Activated CD8-positive, alpha-beta T cell treated with anti-CD3 and anti-CD28 coated beads, Interleukin-2, amount 10 ng/mL, durations not matched to agents 7 days and 5 days (primary cell): Measurements from ENCODE around the gene GYPE. TPM values are rescaled to one million over a fixed set of nuclear protein-coding genes. Genes with fewer than 3 reads are reported as not detected.
A peak's percentile ranks its signal among the peaks of the same experiment; 100 is the strongest.
"Not testable (repeated sequence)": the region's sequence is repeated elsewhere in the genome, so short reads cannot be mapped to it uniquely, and the experiment has no call there.

Source experiments
- ATAC-seq: fragments of 150-1000 bp; cut with Tn5 transposase; one replicate; pipeline ENCODE4 v1.10.0; 2021; ENCODE audit warnings: moderate library complexity
- CTCF ChIA-PET: fragments of 350-600 bp; sonication (Branson Sonifier 250); formaldehyde crosslinking; loops from one replicate; lab custom pipeline; 2021; ENCODE audit warnings: antibody characterized with exemption; lab: Charles Lee
- POLR2A ChIA-PET: fragments of 350-600 bp; sonication (Branson Sonifier 250); formaldehyde crosslinking; loops from one replicate; lab custom pipeline; 2021; ENCODE audit warnings: antibody characterized with exemption; lab: Charles Lee
- DNase-seq: peaks from one replicate; pipeline ENCODE4 v3.0.0-alpha.2; 2020
- H3K27ac Mint-ChIP-seq: one replicate; pipeline ENCODE4 v1.8.0; 2021; ENCODE audit warnings: mild to moderate bottlenecking, mixed read lengths
- H3K27me3 Mint-ChIP-seq: one replicate; pipeline ENCODE4 v1.8.0; 2021; ENCODE audit warnings: low read depth, mixed read lengths
- H3K36me3 Mint-ChIP-seq: one replicate; pipeline ENCODE4 v1.8.0; 2021; ENCODE audit warnings: low read depth, mixed read lengths
- H3K4me1 Mint-ChIP-seq: one replicate; pipeline ENCODE4 v1.8.0; 2021; ENCODE audit warnings: low read depth, mixed read lengths
- H3K4me3 Mint-ChIP-seq: one replicate; pipeline ENCODE4 v1.8.0; 2021; ENCODE audit warnings: mild to moderate bottlenecking, mixed read lengths
- H3K9me3 Mint-ChIP-seq: one replicate; pipeline ENCODE4 v1.8.0; 2022; ENCODE audit warnings: mixed read lengths; ENCODE audit not compliant: insufficient read depth
- total RNA-seq, 2 experiments: library from RNA; stranded (reverse); gene quantifications; one replicate each; pipeline ENCODE4 v1.2.3, GENCODE V29; 2021

Gene GYPE
- total RNA-seq, 2 experiments from 2014 or later: 0.18 TPM; not detected in 1

DNA sequence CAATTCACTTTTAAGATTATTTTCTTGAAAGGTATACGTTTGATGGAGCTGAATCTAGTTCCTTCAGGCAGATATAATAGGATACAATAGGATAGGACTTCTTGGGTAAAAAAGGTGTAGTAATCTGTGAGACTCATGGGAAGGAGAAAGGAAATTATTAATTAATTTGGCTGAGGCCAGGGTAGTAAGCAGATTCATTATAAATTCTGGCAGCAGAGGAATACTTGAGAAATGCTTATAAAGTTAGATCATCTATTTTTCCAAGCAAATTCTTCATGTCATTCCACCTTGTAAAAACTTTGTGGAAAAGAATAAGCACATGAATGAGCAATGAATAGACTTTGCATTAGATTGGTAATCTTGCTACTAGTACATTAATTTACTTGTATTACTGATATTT is 46.9 kb downstream of the GYPE start:
- ChIA-PET CTCF (no interaction called here), POLR2A (no interaction called here)
- no peaks in the 10 kb centered on the region for H3K27me3 Mint-ChIP-seq
- no peak for DNase-seq
- H3K4me1 Mint-ChIP-seq: peaks cover 7% of the 10 kb centered on the region
- ATAC-seq: no peak
- H3K36me3 Mint-ChIP-seq: no peaks in the 10 kb centered on the region
- H3K4me3 Mint-ChIP-seq: no peak overlapping the region
- H3K27ac Mint-ChIP-seq: no peak overlapping the region
- no peaks in the 10 kb centered on the region for H3K9me3 Mint-ChIP-seq

DNA sequence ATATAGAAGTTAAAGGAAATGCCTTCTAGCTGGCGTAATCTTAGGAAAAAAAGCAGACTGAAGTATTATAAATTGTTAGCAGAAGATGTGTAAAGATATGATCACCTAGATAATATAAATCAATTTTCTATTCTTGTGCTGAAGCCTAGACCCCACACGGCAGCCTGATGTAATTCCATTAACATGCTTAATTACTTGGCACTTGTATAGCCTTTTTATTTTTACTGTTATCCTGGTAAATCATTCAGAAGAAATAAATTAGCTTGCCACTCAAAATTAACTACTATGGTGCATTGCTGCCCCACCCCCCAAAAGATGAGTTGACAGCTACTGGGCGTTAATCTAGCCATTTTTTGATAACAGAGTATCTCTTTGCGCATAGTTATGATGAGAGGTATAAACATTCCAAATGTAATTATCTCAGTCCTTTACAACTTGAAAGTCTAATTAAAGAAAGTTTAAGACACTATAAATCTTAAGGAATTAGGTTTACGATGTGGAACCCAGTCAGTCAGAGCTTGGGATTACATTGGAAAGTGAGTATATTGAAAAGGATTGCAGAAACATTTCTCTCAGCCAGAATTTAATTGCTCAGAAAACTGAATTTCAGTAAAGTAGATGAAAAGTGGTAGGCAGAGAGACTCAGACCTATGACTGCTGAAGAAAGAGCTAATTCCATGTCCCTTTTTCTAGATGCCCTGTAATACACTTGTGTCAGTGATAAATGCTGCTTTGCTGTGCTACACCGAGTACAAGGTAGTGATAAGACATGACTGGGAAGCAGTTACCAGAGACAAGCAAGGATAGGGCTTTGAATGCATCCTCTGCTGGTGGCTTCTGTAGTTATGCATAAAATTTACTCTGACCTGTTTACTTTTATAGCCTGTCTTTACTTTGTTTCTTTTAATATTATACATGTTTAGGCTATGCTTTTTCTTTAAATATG is 47.7 kb downstream of the GYPE start:
- H3K4me3 Mint-ChIP-seq, H3K4me1 Mint-ChIP-seq, ATAC-seq, CTCF ChIA-PET, DNase-seq, POLR2A ChIA-PET, H3K27ac Mint-ChIP-seq, H3K27me3 Mint-ChIP-seq, H3K9me3 Mint-ChIP-seq, H3K36me3 Mint-ChIP-seq: not testable (repeated sequence)

DNA sequence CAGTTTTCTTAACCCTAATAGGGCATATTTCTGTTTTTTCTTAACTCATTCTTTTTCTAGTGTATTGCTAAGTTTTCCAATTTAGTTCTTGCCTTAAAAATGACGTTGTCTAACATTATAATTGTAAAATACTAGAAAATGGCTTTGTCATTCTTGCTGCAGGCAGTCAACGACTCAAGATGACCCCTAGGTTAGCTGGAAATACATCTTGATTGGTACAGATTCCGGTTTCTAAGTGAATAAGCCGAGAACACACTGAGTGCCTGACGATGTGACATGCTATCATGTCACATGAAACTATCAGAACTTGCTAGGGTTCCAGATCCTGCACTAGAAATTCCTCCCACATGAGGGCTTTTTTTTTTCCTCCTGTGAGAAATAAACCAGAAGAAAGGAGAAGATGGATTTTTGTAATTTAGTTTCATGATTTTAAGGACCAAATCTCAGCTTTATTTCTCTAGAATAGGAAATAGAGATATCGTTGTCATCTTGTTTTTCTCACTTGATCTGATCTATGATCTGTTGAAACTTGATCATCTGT is 49.3 kb downstream of the GYPE start:
- H3K9me3 Mint-ChIP-seq, H3K36me3 Mint-ChIP-seq, ATAC-seq, H3K4me1 Mint-ChIP-seq, DNase-seq, POLR2A ChIA-PET, H3K27ac Mint-ChIP-seq, H3K27me3 Mint-ChIP-seq, CTCF ChIA-PET, H3K4me3 Mint-ChIP-seq: not testable (repeated sequence)

DNA sequence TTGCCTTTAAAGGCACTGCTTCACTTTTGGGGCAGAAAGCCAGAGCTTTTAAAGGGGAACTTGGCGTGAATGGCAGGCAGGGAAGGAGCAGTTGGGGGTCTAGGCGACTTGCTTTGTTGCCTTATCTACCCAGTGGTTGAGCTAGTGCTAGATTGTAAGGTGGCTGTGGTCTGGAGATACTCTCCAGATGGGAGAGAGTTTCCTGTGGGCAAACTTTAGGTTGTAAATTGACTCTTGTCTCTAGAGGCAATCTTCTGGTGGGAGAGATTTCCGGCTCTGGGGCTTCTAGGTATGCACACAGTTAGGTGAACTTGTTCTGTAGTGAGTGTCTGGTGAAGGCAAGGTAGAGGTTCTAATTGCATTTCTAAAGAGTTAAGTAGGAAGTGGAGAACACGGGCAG is 50.7 kb downstream of the GYPE start:
- POLR2A ChIA-PET, H3K36me3 Mint-ChIP-seq, CTCF ChIA-PET, H3K4me3 Mint-ChIP-seq, H3K27me3 Mint-ChIP-seq, H3K9me3 Mint-ChIP-seq, H3K4me1 Mint-ChIP-seq: not testable (repeated sequence)
- DNase-seq: peak; percentile 31
- ATAC-seq: peak; percentile 68
- peak overlapping the region; percentile 31 for H3K27ac Mint-ChIP-seq

DNA sequence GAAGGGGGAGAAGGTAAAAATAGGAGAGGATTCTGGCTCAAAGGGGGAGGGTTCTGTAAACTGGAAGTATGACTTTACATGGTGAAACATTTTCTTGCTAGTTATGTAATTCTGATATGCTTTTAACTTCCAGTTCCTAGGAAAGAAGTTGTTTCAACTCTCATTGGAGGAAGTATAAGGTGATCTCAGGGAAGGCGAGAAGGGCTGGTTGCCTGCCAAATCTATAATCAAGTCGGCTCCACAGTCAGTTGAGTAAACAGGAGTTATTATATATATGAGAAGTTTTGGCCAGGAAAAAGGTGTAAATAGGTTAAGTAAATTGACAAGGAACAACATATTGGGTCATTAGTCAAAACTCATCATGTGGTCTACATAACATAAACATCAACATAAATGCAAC is 56.1 kb downstream of the GYPE start:
- not testable (repeated sequence) for DNase-seq

DNA sequence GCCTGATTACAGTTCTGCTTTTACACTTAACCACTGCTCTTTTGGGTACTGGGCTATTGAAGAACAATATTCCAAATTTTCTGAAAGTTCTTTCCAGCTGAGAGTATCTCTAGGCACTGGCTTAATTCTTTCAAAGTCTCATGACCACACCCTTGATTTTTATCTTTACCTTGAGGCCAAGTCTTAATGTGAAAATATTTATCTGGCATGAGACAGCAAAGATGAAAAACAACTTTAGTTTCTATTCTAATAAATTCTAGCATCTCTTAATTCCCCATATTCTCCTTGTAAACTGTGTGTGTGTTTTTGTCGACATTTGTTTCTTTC is 61.9 kb downstream of the GYPE start:
- CTCF ChIA-PET, H3K27ac Mint-ChIP-seq, DNase-seq, H3K4me3 Mint-ChIP-seq, H3K9me3 Mint-ChIP-seq, H3K27me3 Mint-ChIP-seq, H3K36me3 Mint-ChIP-seq, H3K4me1 Mint-ChIP-seq, ATAC-seq, POLR2A ChIA-PET: not testable (repeated sequence)

More for the DNA sequence above, 56.1 kb downstream of the GYPE start:
- H3K4me1 Mint-ChIP-seq, H3K9me3 Mint-ChIP-seq, H3K27ac Mint-ChIP-seq, H3K27me3 Mint-ChIP-seq, POLR2A ChIA-PET, CTCF ChIA-PET, H3K36me3 Mint-ChIP-seq, ATAC-seq, H3K4me3 Mint-ChIP-seq: not testable (repeated sequence)

DNA sequence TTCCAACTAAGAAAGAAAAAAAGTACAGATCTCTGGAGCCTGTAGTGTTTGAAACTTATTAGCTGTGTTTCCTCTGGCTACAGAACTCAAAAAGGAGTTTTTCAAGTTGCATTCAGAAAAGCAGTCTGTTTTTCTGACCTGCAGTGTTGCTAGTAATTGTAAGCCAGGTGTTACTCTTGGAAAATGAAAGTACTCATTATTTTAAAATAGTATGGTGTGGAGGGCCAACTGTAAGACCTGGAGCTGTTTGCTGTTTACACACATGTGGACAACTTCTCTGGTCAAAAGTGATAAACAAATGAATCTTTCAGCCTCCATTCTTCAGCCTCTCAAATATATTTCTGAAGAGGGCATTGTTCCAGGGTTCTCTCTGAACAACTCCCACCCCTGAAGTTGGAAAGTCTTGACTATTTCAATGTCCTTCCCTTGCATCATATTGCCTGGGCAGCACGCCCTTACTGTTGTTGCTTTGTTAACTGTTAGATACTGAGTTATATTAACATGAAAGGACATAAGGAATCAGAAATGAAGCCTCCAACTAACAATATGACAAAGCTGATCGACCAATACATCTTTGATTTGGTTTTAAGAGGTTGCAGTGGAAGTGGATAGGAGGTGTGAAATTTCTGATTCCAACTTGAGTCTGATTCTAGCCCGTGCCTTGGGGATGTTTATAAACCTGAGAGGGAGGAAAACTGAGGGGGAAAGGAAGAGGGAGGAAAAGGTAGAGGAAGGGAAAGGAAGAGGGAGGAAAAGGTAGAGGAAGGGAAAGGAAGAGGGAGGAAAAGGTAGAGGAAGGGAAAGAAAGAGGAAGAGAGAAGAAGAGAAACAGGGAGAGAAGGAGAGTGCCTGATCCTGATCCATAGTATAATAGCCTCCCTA is 62.5 kb downstream of the GYPE start:
- ATAC-seq, H3K27ac Mint-ChIP-seq, POLR2A ChIA-PET, H3K4me3 Mint-ChIP-seq, H3K9me3 Mint-ChIP-seq, H3K4me1 Mint-ChIP-seq, CTCF ChIA-PET, H3K27me3 Mint-ChIP-seq, H3K36me3 Mint-ChIP-seq, DNase-seq: not testable (repeated sequence)

DNA sequence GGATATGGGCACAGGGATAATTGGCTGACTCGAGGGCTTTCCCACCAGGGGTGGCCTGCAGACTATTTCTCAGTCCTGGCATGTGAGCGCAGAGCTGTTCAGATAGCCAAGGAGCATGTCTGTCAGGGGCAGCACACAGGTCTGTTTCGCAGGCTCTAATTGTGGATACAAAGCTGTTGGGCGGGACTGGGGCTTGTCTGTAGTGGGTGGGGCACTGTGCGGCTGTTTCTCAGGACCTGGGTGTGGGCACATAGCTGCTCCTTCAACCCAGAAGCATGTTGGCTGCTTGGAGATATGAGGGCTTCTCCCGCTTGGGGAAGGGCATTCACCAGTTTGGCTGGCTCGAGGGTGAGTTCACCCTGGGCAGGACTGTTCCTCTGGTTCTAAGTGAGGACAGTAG is 65.9 kb downstream of the GYPE start:
- H3K9me3 Mint-ChIP-seq, H3K27ac Mint-ChIP-seq, H3K4me3 Mint-ChIP-seq, CTCF ChIA-PET, ATAC-seq, H3K4me1 Mint-ChIP-seq, H3K27me3 Mint-ChIP-seq, H3K36me3 Mint-ChIP-seq, DNase-seq, POLR2A ChIA-PET: not testable (repeated sequence)

DNA sequence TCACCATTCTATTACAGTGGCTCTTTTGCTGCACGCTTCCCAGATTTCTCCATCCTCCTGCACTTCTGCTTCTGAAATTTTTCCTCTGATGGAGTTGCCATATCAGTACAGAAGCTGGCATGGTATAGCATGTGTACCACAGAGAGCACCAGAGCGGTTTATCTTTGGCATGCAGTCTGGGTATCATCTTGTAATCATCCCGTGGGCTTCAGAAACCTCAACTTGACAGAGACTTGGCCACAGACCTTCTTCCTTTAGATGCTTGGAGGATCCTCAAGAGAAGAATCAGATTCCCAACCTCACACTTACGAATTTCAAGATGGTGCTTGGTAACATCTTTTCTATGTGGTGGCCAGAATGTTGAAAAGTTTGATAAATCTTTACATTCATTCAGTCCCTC is 71.2 kb downstream of the GYPE start:
- H3K36me3 Mint-ChIP-seq, H3K9me3 Mint-ChIP-seq, H3K27me3 Mint-ChIP-seq, CTCF ChIA-PET, H3K4me3 Mint-ChIP-seq, POLR2A ChIA-PET, H3K4me1 Mint-ChIP-seq, ATAC-seq, DNase-seq, H3K27ac Mint-ChIP-seq: not testable (repeated sequence)

DNA sequence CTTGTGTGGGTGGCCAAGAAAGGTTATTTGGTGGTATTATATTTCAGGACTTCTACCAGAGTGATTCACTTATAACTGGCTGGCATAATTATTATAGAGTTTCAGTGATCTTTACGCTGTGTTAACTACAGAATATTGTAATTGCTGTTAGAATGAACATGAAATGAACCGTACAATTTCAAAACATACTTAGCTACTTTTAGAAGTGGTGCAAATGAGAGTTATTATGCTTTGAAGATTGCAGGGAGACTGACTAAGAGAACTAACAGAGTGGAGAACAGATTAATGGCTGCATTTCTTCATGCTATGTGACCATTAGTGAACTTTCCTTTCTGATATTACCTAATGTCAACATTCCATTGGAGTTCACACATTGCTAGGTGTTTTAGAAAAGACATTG is 71.7 kb downstream of the GYPE start:
- H3K4me1 Mint-ChIP-seq, DNase-seq, H3K27ac Mint-ChIP-seq, H3K36me3 Mint-ChIP-seq, H3K27me3 Mint-ChIP-seq, CTCF ChIA-PET, ATAC-seq, H3K4me3 Mint-ChIP-seq, H3K9me3 Mint-ChIP-seq, POLR2A ChIA-PET: not testable (repeated sequence)

DNA sequence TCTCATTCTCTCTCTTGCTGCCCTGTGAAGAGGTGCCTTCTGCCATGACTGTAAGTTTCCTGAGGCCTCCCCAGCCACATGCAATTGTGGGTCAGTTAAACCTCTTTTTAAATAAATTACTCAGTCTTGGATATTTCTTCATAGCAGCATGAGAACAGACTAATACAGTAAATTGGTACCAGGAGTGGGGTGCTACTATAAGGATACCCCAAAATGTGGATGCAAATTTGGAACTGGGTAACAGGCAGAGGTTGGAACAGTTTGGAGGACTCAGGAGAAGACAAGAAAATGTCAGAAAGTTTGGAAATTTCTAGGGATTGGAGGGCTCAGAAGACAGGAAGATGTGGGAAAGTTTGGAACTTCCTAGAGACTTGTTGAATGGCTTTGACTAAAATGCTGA is 74.8 kb downstream of the GYPE start:
- POLR2A ChIA-PET, DNase-seq: not testable (repeated sequence)

DNA sequence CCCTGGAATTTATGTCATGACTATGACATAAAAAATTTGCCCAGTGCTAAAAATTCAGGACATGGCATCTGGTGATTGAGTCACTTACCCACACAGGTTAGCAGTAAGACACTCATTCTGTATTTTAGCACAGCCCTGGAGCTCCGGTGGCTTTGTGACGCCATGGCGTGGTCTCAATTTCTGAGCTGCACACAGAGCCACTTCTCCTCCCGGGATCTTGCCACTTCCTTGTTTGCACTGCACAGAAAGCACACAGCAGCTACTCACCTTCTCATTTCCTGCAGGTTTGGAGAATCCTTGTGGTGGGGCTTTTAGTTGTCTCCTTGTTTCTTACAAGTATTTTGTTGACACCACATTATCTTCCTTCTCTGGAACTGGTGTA is 76.1 kb downstream of the GYPE start:
- CTCF ChIA-PET, POLR2A ChIA-PET, DNase-seq, H3K4me1 Mint-ChIP-seq, H3K4me3 Mint-ChIP-seq, ATAC-seq, H3K9me3 Mint-ChIP-seq, H3K27me3 Mint-ChIP-seq, H3K27ac Mint-ChIP-seq, H3K36me3 Mint-ChIP-seq: not testable (repeated sequence)

More for the DNA sequence above, 74.8 kb downstream of the GYPE start:
- ATAC-seq, H3K4me3 Mint-ChIP-seq, H3K4me1 Mint-ChIP-seq, H3K27me3 Mint-ChIP-seq, H3K36me3 Mint-ChIP-seq, H3K9me3 Mint-ChIP-seq, CTCF ChIA-PET, H3K27ac Mint-ChIP-seq: not testable (repeated sequence)
